HG02759 (cell line): ENCODE data around the gene PARD3B.
A peak's percentile ranks its signal among the peaks of the same experiment; 100 is the strongest.

Experiments used
- ATAC-seq: cut with Tn5 transposase; IDR thresholded peaks from one replicate; pipeline ENCODE4 v1.9.1; 2021; ENCODE audit warnings: mild to moderate bottlenecking, moderate library complexity; ENCODE audit not compliant: unreplicated experiment

PARD3B gene

DNA sequence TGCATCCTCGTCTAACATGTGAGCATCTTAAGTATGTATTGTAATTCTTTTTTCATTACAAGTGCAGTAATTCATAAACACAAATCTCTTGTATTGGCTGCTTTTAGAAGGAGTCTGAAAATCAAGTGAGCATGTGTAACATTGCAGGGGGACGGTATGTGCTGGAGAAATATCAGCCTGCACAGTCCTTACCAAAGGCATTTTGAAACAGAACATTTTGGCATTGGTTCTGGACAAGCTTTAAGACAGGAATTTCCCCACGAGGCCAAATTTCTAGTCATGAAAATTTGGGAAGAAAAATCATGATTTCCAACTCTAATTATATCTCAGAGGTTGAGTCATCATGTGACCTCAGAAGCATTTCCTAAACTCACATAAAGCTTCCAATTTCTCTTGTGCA, 1112.3 kb downstream of the PARD3B start:
- no peak for ATAC-seq

DNA sequence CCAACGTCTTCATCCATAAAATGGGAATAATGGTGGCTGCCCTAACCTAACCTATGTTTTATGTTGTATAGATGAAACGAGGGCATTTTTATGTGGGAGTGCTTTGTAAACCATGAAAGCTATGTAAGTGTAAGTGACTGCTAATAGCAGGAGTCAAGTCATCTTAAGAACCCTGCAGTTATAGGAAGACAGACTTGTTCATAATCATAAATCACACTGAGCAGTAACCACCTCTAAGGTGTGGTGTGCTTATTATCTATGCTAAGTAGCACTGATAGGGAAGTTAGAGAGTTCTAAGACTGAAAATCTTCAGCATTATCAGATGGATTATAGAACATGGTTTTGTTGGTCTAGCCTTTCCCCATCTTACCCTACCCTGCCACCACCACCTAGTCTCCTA, 1112.8 kb downstream of the PARD3B start:
- ATAC-seq, result no peak

GRCh38 chr2:205658572-205658971, 1113.3 kb downstream of the PARD3B start:
- ATAC-seq, result no peak

- ATAC-seq, result no peak
Observed at GRCh38 chr2:205659922-205660321, 1114.6 kb downstream of the PARD3B start.

GRCh38 chr2:205660521-205661124, 1115.3 kb downstream of the PARD3B start:
- ATAC-seq, result peak; percentile 79

- ATAC-seq, result no peak
Observed at GRCh38 chr2:205661281-205661680, 1116.0 kb downstream of the PARD3B start.

DNA sequence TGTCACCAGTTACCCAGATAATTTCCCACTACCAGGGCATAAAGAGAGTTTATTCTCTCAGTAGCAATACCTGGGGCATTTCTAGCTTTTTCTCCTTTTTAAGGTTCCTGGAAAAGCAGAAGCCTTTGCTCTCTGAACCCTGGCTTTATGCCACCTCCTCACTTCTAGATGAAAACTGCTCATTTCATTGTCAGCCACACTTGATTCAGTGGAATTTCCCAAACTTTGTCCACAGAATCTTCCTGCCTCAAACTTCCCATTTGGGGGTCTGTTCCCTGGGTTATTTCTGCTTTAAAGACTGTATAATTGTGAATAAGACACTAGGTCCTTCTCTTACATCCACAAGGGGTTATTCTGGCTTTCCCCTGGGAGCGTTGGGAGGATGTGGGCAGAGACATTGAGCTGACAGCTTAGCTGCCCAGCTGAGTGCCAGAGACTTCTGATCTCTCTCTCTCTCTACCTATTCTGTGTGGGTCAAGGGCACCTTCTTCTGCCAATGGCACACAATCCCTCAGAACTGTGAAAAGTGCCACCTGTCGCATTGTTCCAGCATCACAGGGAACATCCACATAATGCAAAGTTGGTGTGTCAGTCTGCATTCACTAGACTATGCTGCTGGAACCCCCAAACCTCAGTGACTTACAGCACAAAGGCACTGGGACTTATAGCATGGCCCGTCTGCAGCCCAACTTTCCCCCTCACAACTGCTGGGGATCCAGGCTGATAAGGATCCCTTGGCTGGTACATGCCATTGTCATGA, 1117.1 kb downstream of the PARD3B start:
- no peak for ATAC-seq

DNA sequence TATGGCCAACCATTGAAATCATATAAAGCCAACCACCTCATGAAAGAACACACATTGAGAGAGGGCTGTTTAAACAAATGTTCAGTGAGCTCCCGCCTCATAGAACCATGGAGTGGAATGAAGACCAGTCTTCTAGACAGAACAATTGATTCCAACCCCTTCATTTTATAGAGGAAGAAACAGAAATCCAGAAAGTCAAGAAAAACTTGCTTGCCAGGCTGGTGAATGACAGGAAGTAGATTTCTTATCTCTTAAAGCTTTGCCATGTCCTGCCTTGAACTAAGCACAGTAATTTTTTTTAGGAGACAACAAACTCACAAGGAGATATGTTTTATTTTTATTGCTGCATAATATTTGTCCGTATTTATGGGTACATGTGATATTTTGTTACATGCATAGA, 1120.5 kb downstream of the PARD3B start:
- ATAC-seq, result no peak
